DOHH2 (cell line): ENCODE results near the gene FXYD7.

Source experiments
- H3F3A ChIP-seq: fragments of 200-600 bp; sonication (generic), shearing (Covaris generic); 2 replicates; pipeline ENCODE4 v1.6.0; 2016; ENCODE audit warnings: antibody characterized with exemption, mild to moderate bottlenecking; ENCODE audit not compliant: control insufficient read depth, insufficient read depth
- H3K27ac ChIP-seq: fragments of 200-600 bp; sonication (generic); 2 replicates; pipeline ENCODE4 v1.5.1; 2014; ENCODE audit warnings: low read depth, mild to moderate bottlenecking, low read length, moderate library complexity
- H3K27me3 ChIP-seq: fragments of 200-600 bp; sonication (generic); 2 replicates; pipeline ENCODE4 v1.6.1; 2014; ENCODE audit warnings: mild to moderate bottlenecking, low read length, mixed read lengths; ENCODE audit not compliant: control insufficient read depth
- H3K36me3 ChIP-seq: fragments of 200-600 bp; sonication (generic); 2 replicates; pipeline ENCODE4 v1.6.1; 2014; ENCODE audit warnings: mild to moderate bottlenecking, low read length, moderate library complexity, mixed read lengths; ENCODE audit not compliant: control insufficient read depth
- H3K4me1 ChIP-seq: fragments of 200-600 bp; sonication (generic); 2 replicates; pipeline ENCODE4 v1.6.1; 2014; ENCODE audit warnings: mild to moderate bottlenecking, low read length, mixed read lengths; ENCODE audit not compliant: control insufficient read depth
- H3K4me2 ChIP-seq: fragments of 200-600 bp; sonication (generic); 2 replicates; pipeline ENCODE4 v1.6.0; 2014; ENCODE audit warnings: mild to moderate bottlenecking, low read length, moderate library complexity
- H3K4me3 ChIP-seq: fragments of 200-600 bp; sonication (generic); 2 replicates; pipeline ENCODE4 v1.5.1; 2014; ENCODE audit warnings: mild to moderate bottlenecking, low read length, mixed read lengths
- H3K79me2 ChIP-seq: fragments of 200-600 bp; sonication (generic); 2 replicates; pipeline ENCODE4 v1.6.1; 2014; ENCODE audit warnings: mild to moderate bottlenecking, low read length, mixed read lengths; ENCODE audit not compliant: control insufficient read depth
- H3K9me2 ChIP-seq: fragments of 200-600 bp; sonication (generic); replicated peaks from 2 replicates; pipeline ENCODE4 v1.6.1; 2014; ENCODE audit warnings: mild to moderate bottlenecking, low read length, mixed read lengths; ENCODE audit not compliant: control insufficient read depth
- H3K9me3 ChIP-seq: fragments of 200-600 bp; sonication (generic); 2 replicates; pipeline ENCODE4 v1.6.1; 2014; ENCODE audit warnings: antibody characterized with exemption, low read length, mixed read lengths; ENCODE audit not compliant: control insufficient read depth, insufficient read depth
- H4K20me1 ChIP-seq: fragments of 200-600 bp; sonication (generic); 2 replicates; pipeline ENCODE4 v1.6.0; 2014; ENCODE audit warnings: low read depth, mild to moderate bottlenecking, antibody characterized with exemption, low read length, moderate library complexity; ENCODE audit not compliant: control insufficient read depth, insufficient read depth
- CTCF ChIP-seq: fragments of 200-600 bp; sonication (generic); IDR thresholded peaks from one replicate; pipeline ENCODE4 v1.5.1; 2014; ENCODE audit warnings: antibody characterized with exemption, mild to moderate bottlenecking, low read depth, low read length; ENCODE audit not compliant: poor library complexity, severe bottlenecking
- EZH2phosphoT487 ChIP-seq: fragments of 200-600 bp; sonication (generic); IDR thresholded peaks from 2 replicates; pipeline ENCODE4 v1.6.1; 2017; ENCODE audit warnings: borderline replicate concordance, mild to moderate bottlenecking, antibody characterized with exemption, low read length, moderate library complexity, mixed read lengths

The FXYD7 gene

GRCh38 chr19:35164418-35164817, 21.4 kb downstream of the FXYD7 start:
- no peak for TF ChIP-seq EZH2phosphoT487
- TF ChIP-seq CTCF = no peak
- H3K9me2 ChIP-seq = no peaks in the 10 kb centered on the region
- no peaks in the 10 kb centered on the region for H4K20me1 ChIP-seq
- H3K4me2 ChIP-seq = no peak overlapping the region
- peaks cover 14% of the 10 kb centered on the region for H3K4me1 ChIP-seq
- no peaks in the 10 kb centered on the region for H3K79me2 ChIP-seq
- H3K4me3 ChIP-seq = no peak overlapping the region
- H3K36me3 ChIP-seq = peaks cover 56% of the 10 kb centered on the region
- no peaks in the 10 kb centered on the region for H3K9me3 ChIP-seq
- H3K27ac ChIP-seq = no peak overlapping the region
- no peaks in the 10 kb centered on the region for H3F3A ChIP-seq
- no peaks in the 10 kb centered on the region for H3K27me3 ChIP-seq

- Histone ChIP-seq H3K9me2 (no peaks in the 10 kb centered on the region), H3K27me3 (no peaks in the 10 kb centered on the region), H3K4me2 (no peak overlapping the region), H3K4me1 (peaks cover 14% of the 10 kb centered on the region), H3K9me3 (no peaks in the 10 kb centered on the region), H3F3A (no peaks in the 10 kb centered on the region), H3K27ac (no peak overlapping the region), H3K4me3 (no peak overlapping the region), H3K36me3 (peaks cover 55% of the 10 kb centered on the region), H3K79me2 (no peaks in the 10 kb centered on the region), H4K20me1 (no peaks in the 10 kb centered on the region)
- TF ChIP-seq CTCF (no peak), EZH2phosphoT487 (no peak)
Observed at GRCh38 chr19:35165200-35166058, 22.4 kb downstream of the FXYD7 start.

- Histone ChIP-seq H4K20me1 (no peaks in the 10 kb centered on the region), H3F3A (no peaks in the 10 kb centered on the region; the same call in 1 of the 2 replicates), H3K36me3 (peaks cover 48% of the 10 kb centered on the region), H3K9me3 (no peaks in the 10 kb centered on the region), H3K4me3 (no peak overlapping the region), H3K27ac (no peak overlapping the region), H3K79me2 (no peaks in the 10 kb centered on the region), H3K4me2 (no peak overlapping the region), H3K9me2 (no peaks in the 10 kb centered on the region), H3K27me3 (no peaks in the 10 kb centered on the region), H3K4me1 (peaks cover 16% of the 10 kb centered on the region)
- no peak for TF ChIP-seq CTCF
- TF ChIP-seq EZH2phosphoT487 = no peak
Observed at GRCh38 chr19:35166100-35167063, 23.3 kb downstream of the FXYD7 start.
